NOMO-1 treated with DMSO at 0.1 percent for 48 hours (cell line): ENCODE measurements around the gene LIPM.
"Not testable (repeated sequence)": the region's sequence is repeated elsewhere in the genome, so short reads cannot be mapped to it uniquely, and the experiment has no call there.

Experiments used
- DNase-seq: peaks from one replicate; lab custom pipeline; 2025; ENCODE audit not compliant: unreplicated experiment; lab: John Stamatoyannopoulos, UW

Gene LIPM

GRCh38 chr10:88837632-88838031 lies 35.1 kb downstream of the LIPM start:
- DNase-seq: not testable (repeated sequence)

- no peak for DNase-seq
Measured at GRCh38 chr10:88838766-88839350, 36.3 kb downstream of the LIPM start.

GRCh38 chr10:88840104-88840503 lies 37.6 kb downstream of the LIPM start:
- no peak for DNase-seq

- DNase-seq: peak; percentile 62
Measured at GRCh38 chr10:88840881-88841280, 38.4 kb downstream of the LIPM start.

GRCh38 chr10:88841316-88842111 lies 39.0 kb downstream of the LIPM start:
- peak; percentile 62 for DNase-seq

GRCh38 chr10:88843171-88843570 lies 40.6 kb downstream of the LIPM start:
- no peak for DNase-seq

- DNase-seq: peak; percentile 71
Measured at GRCh38 chr10:88848499-88848898, 46.0 kb downstream of the LIPM start.

GRCh38 chr10:88849234-88849633 lies 46.7 kb downstream of the LIPM start:
- no peak for DNase-seq

GRCh38 chr10:88850712-88851111 lies 48.2 kb downstream of the LIPM start:
- DNase-seq: no peak

GRCh38 chr10:88851706-88852105 lies 49.2 kb downstream of the LIPM start, which contains the start of gene ANKRD22:
Gene ANKRD22 (minus strand): TSS chr10:88851844. CDS start chr10:88851607, 237 bp downstream.
- peak; percentile 96 for DNase-seq

- DNase-seq: no peak
Measured at GRCh38 chr10:88852327-88852726, 49.8 kb downstream of the LIPM start.

- peak; percentile 97 for DNase-seq
Measured at GRCh38 chr10:88853155-88853881, 50.8 kb downstream of the LIPM start.

GRCh38 chr10:88854684-88855083 lies 52.2 kb downstream of the LIPM start:
- DNase-seq: no peak

- DNase-seq: no peak
Measured at GRCh38 chr10:88857831-88858230, 55.3 kb downstream of the LIPM start.

- no peak for DNase-seq
Measured at GRCh38 chr10:88858491-88858890, 56.0 kb downstream of the LIPM start.

GRCh38 chr10:88861036-88861435 lies 58.5 kb downstream of the LIPM start:
- DNase-seq: peak; percentile 6

GRCh38 chr10:88865281-88865876 lies 62.8 kb downstream of the LIPM start:
- DNase-seq: peak; percentile 52

- no peak for DNase-seq
Measured at GRCh38 chr10:88866454-88866853, 63.9 kb downstream of the LIPM start.

- DNase-seq: no peak
Measured at GRCh38 chr10:88870089-88870488, 67.6 kb downstream of the LIPM start.
